ENCODE results near the gene PARVB.

PARVB gene

GRCh38 chr22:44160421-44160820 is 136.3 kb downstream of the PARVB start:
- DNase-seq (ENCODE audit: low read depth) = peak; percentile 45
- TF ChIP-seq POLR2A (IDR thresholded peaks at IDR 0.05; ENCODE audit: extremely low read depth, insufficient read length) = no peak
- TF ChIP-seq CTCF (IDR thresholded peaks at IDR 0.05; ENCODE audit: low read depth, low read length) = no peak
- no peak for TF ChIP-seq MAX (IDR thresholded peaks at IDR 0.05; ENCODE audit: low read depth, low read length)
- no peak for TF ChIP-seq MYC (IDR thresholded peaks at IDR 0.05; ENCODE audit: low read depth, low read length)
- H3K4me3 ChIP-seq (ENCODE audit: low read depth, low read length) = no peak overlapping the region

GRCh38 chr22:44161673-44162072 is 137.6 kb downstream of the PARVB start:
- DNase-seq (ENCODE audit: low read depth) = no peak
- H3K4me3 ChIP-seq (ENCODE audit: low read depth, low read length) = no peak overlapping the region
- no peak for TF ChIP-seq CTCF (IDR thresholded peaks at IDR 0.05; ENCODE audit: low read depth, low read length)
- TF ChIP-seq MAX (IDR thresholded peaks at IDR 0.05; ENCODE audit: low read depth, low read length) = no peak
- TF ChIP-seq POLR2A (IDR thresholded peaks at IDR 0.05; ENCODE audit: extremely low read depth, insufficient read length) = no peak
- TF ChIP-seq MYC (IDR thresholded peaks at IDR 0.05; ENCODE audit: low read depth, low read length) = no peak

GRCh38 chr22:44162960-44163359 is 138.9 kb downstream of the PARVB start:
- TF ChIP-seq MYC (IDR thresholded peaks at IDR 0.05; ENCODE audit: low read depth, low read length) = no peak
- no peak for TF ChIP-seq MAX (IDR thresholded peaks at IDR 0.05; ENCODE audit: low read depth, low read length)
- TF ChIP-seq POLR2A (IDR thresholded peaks at IDR 0.05; ENCODE audit: extremely low read depth, insufficient read length) = no peak
- TF ChIP-seq CTCF (IDR thresholded peaks at IDR 0.05; ENCODE audit: low read depth, low read length) = no peak
- H3K4me3 ChIP-seq (ENCODE audit: low read depth, low read length) = no peak overlapping the region
- no peak for DNase-seq (ENCODE audit: low read depth)

- no peak overlapping the region for H3K4me3 ChIP-seq (ENCODE audit: low read depth, low read length)
- DNase-seq (ENCODE audit: low read depth) = no peak
- no peak for TF ChIP-seq MAX (IDR thresholded peaks at IDR 0.05; ENCODE audit: low read depth, low read length)
- no peak for TF ChIP-seq POLR2A (IDR thresholded peaks at IDR 0.05; ENCODE audit: extremely low read depth, insufficient read length)
- no peak for TF ChIP-seq CTCF (IDR thresholded peaks at IDR 0.05; ENCODE audit: low read depth, low read length)
- no peak for TF ChIP-seq MYC (IDR thresholded peaks at IDR 0.05; ENCODE audit: low read depth, low read length)
These were observed 139.4 kb downstream of the PARVB start for GRCh38 chr22:44163536-44163935.

- no peak for TF ChIP-seq MYC (IDR thresholded peaks at IDR 0.05; ENCODE audit: low read depth, low read length)
- no peak for TF ChIP-seq CTCF (IDR thresholded peaks at IDR 0.05; ENCODE audit: low read depth, low read length)
- no peak for TF ChIP-seq MAX (IDR thresholded peaks at IDR 0.05; ENCODE audit: low read depth, low read length)
- TF ChIP-seq POLR2A (IDR thresholded peaks at IDR 0.05; ENCODE audit: extremely low read depth, insufficient read length) = no peak
- no peak overlapping the region for H3K4me3 ChIP-seq (ENCODE audit: low read depth, low read length)
- DNase-seq (ENCODE audit: low read depth) = no peak
These were observed 139.9 kb downstream of the PARVB start for GRCh38 chr22:44164031-44164430.
